ENCODE results near the gene NES.

NES gene

DNA sequence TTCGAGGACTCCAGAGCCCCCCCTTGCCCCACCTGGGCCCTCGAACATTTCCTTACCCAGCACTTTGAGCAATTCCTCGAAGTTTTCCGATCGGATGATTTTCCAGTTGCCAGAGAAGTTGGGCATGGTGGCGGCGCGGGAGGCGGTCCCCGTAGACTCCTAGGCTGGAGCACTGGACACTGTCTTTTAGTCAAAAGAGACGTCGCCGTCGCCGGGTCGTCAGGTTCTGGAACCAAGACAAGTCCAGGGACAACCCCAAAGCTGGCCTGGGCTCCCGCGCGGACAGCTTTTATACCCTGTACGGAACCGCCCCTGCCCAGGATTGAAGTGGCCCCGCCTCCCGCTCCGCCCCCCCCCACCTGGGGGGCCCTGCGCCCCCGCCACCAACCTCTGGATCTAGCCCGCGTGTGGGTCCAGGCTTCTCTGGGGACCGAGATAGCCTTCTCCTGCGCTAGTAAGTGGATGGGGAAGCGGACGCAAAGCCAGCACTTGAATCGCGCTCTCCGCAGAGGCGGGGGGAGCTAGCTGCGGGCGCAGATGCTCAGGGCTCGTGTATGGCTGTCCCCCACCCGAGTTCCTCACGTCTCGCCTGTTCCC lies 28.2 kb upstream of the NES start, which contains the start of gene CRABP2:
CRABP2 (minus strand) TSS at position 263 of the 597 bp plus-strand sequence; CDS start at position 126, 137 bp downstream.
- no peak for DNase-seq (ENCODE audit: low read depth)
- TF ChIP-seq MAX (IDR thresholded peaks at IDR 0.05; ENCODE audit: low read depth, low read length) (no peak), POLR2A (IDR thresholded peaks at IDR 0.05; ENCODE audit: extremely low read depth, insufficient read length) (no peak), MYC (IDR thresholded peaks at IDR 0.05; ENCODE audit: low read depth, low read length) (no peak), CTCF (IDR thresholded peaks at IDR 0.05; ENCODE audit: low read depth, low read length) (no peak)
- H3K4me3 ChIP-seq (ENCODE audit: low read depth, low read length) = no peak within 1 kb of the TSS

DNA sequence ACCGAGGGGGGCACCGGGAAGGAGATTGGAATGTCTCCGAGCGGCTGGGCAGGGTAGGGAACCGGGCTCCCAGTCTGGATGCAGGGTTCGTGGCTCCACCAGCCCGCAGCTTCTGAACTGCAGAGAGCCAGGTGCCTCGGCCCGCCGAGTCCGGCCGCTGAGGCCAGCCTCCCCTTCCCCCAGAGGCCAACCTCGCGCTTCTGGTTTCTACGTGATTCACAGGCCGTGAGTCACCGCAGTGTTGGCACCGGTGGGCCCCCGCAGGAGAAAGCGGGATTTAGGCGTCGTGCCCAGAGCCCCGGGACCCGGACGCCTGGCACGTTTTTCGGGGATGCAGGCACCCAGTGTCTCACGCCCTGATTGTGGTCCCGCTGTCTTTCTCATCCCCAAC lies 27.7 kb upstream of the NES start:
- peak; percentile 46 for DNase-seq (ENCODE audit: low read depth)
- no peak overlapping the region for H3K4me3 ChIP-seq (ENCODE audit: low read depth, low read length)
- TF ChIP-seq MAX (IDR thresholded peaks at IDR 0.05; ENCODE audit: low read depth, low read length) (no peak), MYC (IDR thresholded peaks at IDR 0.05; ENCODE audit: low read depth, low read length) (no peak), CTCF (IDR thresholded peaks at IDR 0.05; ENCODE audit: low read depth, low read length) (no peak), POLR2A (IDR thresholded peaks at IDR 0.05; ENCODE audit: extremely low read depth, insufficient read length) (no peak)

- DNase-seq (ENCODE audit: low read depth) = no peak
- no peak overlapping the region for H3K4me3 ChIP-seq (ENCODE audit: low read depth, low read length)
- no peak for TF ChIP-seq MYC (IDR thresholded peaks at IDR 0.05; ENCODE audit: low read depth, low read length)
- TF ChIP-seq CTCF (IDR thresholded peaks at IDR 0.05; ENCODE audit: low read depth, low read length) = no peak
- TF ChIP-seq MAX (IDR thresholded peaks at IDR 0.05; ENCODE audit: low read depth, low read length) = no peak
- no peak for TF ChIP-seq POLR2A (IDR thresholded peaks at IDR 0.05; ENCODE audit: extremely low read depth, insufficient read length)
These were observed 27.0 kb upstream of the NES start for GRCh38 chr1:156704166-156704711.

GRCh38 chr1:156703741-156704140 lies 26.5 kb upstream of the NES start:
- DNase-seq (ENCODE audit: low read depth) = no peak
- no peak for TF ChIP-seq MAX (IDR thresholded peaks at IDR 0.05; ENCODE audit: low read depth, low read length)
- TF ChIP-seq MYC (IDR thresholded peaks at IDR 0.05; ENCODE audit: low read depth, low read length) = no peak
- no peak for TF ChIP-seq POLR2A (IDR thresholded peaks at IDR 0.05; ENCODE audit: extremely low read depth, insufficient read length)
- no peak for TF ChIP-seq CTCF (IDR thresholded peaks at IDR 0.05; ENCODE audit: low read depth, low read length)
- H3K4me3 ChIP-seq (ENCODE audit: low read depth, low read length) = no peak overlapping the region

DNA sequence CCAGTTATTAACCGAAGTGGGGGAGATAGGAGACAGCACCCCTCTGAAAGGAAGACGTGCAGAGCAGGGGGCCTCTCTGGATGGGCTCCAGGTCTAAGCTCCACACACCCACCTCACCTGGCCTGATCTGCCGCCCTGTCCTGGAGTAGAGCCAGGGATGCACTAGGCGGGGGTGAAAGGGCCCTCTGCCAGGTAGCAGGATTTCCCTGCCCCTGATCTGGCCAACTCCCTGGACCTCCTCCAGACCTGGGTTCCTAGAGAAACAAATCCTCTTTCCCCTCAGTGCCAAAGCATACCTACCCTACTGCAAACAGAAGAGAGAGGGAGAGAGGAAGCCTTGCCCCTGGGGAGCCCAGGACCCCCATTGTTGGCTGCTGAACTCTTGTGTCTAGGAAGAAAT lies 26.1 kb upstream of the NES start:
- no peak for DNase-seq (ENCODE audit: low read depth)
- TF ChIP-seq MAX (IDR thresholded peaks at IDR 0.05; ENCODE audit: low read depth, low read length) = no peak
- no peak for TF ChIP-seq POLR2A (IDR thresholded peaks at IDR 0.05; ENCODE audit: extremely low read depth, insufficient read length)
- TF ChIP-seq MYC (IDR thresholded peaks at IDR 0.05; ENCODE audit: low read depth, low read length) = no peak
- no peak for TF ChIP-seq CTCF (IDR thresholded peaks at IDR 0.05; ENCODE audit: low read depth, low read length)
- H3K4me3 ChIP-seq (ENCODE audit: low read depth, low read length) = no peak overlapping the region
